ENCODE measurements around the gene IRF2. TPM values are rescaled to one million over a fixed set of nuclear protein-coding genes. Genes with fewer than 3 reads are reported as not detected.
"Not testable (repeated sequence)": the region's sequence is repeated elsewhere in the genome, so short reads cannot be mapped to it uniquely, and the experiment has no call there.

Gene IRF2
- total RNA-seq, 1 experiment from 2014 or later, result 14.8 TPM

DNA sequence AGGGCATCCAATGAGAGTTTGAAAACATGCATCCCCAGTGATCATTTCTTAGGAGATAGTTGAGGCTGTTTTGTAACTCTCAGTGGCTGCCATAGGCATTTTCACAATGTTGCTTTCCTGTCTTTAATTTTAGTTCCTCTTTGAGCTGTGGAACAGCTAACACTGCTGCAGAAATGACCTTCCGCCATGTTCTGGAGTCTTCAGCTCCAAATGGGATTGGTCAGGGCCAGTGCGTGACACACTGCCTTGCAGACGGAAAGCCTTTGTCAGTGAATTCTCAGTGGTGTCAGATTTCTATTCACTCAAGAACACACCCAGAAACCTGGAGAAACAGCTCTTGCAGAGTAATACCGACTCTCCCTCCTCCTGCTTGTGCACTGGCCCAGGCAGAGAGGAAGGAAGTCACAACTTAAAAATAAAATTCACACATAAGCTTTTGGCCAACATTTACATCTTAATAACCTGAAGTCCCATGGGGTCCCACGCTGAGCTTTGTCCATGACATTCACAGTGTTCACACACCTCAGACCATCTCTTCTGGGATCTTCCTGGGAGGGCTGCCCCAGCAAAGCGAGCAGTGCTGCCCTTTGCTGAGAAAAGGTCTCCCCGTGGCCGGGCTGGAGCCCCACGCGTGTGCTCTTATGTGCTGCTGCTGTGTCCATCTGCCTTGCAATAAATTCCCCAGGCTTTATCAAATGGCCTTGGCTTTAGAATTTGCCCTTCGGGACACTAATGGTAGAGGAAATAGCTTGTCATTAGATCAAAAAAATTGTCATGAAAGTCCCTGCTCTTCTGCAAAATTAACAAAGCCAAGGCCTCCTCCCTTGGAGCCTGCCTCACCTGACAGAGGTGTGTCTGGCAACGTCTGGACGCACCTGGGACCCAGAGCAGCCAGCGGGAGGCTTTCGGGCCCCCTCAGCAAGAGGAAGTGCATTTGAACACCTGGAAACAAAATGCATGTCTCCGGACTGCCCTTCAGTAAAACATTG lies 126.8 kb downstream of the IRF2 start:
- Histone ChIP-seq H3K27me3 (ENCODE audit: control insufficient read depth, insufficient read depth, low read length) (no peaks in the 10 kb centered on the region), H3K4me3 (ENCODE audit: insufficient read depth, low read depth, low read length) (no peak overlapping the region), H3K36me3 (replicated peaks; ENCODE audit: control insufficient read depth, insufficient read depth, low read length) (no peaks in the 10 kb centered on the region)
- peak; percentile 89 for DNase-seq

GRCh38 chr4:184346682-184347081 lies 127.7 kb downstream of the IRF2 start:
- H3K4me3 ChIP-seq (ENCODE audit: insufficient read depth, low read depth, low read length), result no peak overlapping the region
- no peaks in the 10 kb centered on the region for H3K27me3 ChIP-seq (ENCODE audit: control insufficient read depth, insufficient read depth, low read length)
- no peak for DNase-seq
- no peaks in the 10 kb centered on the region for H3K36me3 ChIP-seq (replicated peaks; ENCODE audit: control insufficient read depth, insufficient read depth, low read length)

DNA sequence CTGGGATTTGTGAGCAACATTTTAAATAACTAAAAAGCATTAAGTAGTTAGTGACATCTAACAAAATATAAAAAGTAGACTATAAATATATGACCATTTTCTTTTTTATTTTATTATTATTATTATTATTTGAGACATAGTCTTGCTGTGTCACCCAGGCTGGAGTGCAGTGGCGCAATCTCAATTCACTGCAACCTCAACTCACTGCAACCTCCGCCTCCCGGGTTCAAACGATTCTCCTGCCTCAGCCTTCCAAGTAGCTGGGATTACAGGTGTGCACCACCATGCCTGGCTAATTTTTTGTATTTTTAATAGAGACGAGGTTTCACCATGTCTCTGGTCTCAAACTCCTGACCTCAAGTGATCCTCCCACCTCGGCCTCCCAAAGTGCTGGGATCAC lies 128.1 kb downstream of the IRF2 start:
- H3K4me3 ChIP-seq (ENCODE audit: insufficient read depth, low read depth, low read length); H3K36me3 ChIP-seq (replicated peaks; ENCODE audit: control insufficient read depth, insufficient read depth, low read length); H3K27me3 ChIP-seq (ENCODE audit: control insufficient read depth, insufficient read depth, low read length); DNase-seq: not testable (repeated sequence)

- no peak for DNase-seq
- Histone ChIP-seq H3K36me3 (replicated peaks; ENCODE audit: control insufficient read depth, insufficient read depth, low read length) (no peaks in the 10 kb centered on the region), H3K27me3 (ENCODE audit: control insufficient read depth, insufficient read depth, low read length) (no peaks in the 10 kb centered on the region), H3K4me3 (ENCODE audit: insufficient read depth, low read depth, low read length) (no peak overlapping the region)
Observed at GRCh38 chr4:184345573-184345922, 128.8 kb downstream of the IRF2 start.

GRCh38 chr4:184344899-184345572 lies 129.3 kb downstream of the IRF2 start:
- H3K27me3 ChIP-seq (ENCODE audit: control insufficient read depth, insufficient read depth, low read length), result no peaks in the 10 kb centered on the region
- no peaks in the 10 kb centered on the region for H3K36me3 ChIP-seq (replicated peaks; ENCODE audit: control insufficient read depth, insufficient read depth, low read length)
- no peak overlapping the region for H3K4me3 ChIP-seq (ENCODE audit: insufficient read depth, low read depth, low read length)
- no peak for DNase-seq

DNA sequence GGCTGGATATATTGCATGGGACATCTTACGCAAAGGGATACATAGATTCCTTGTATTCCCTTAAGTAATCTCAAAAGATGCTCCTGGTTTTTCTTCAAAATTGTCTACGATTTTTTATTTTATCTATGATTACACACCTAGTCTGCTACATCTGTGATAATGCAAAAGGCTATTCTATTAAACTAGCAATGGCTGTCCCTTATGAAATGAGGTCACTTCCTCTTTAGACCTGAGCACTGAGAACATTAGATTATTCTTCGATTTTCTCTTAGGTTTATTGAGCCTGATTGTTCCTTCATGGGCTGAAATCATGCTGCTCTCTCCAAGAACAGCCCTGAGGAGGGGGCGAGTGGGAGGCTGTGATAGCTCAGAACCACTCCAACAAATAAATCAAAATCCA lies 129.9 kb downstream of the IRF2 start:
- Histone ChIP-seq H3K4me3 (ENCODE audit: insufficient read depth, low read depth, low read length) (no peak overlapping the region), H3K27me3 (ENCODE audit: control insufficient read depth, insufficient read depth, low read length) (no peaks in the 10 kb centered on the region), H3K36me3 (replicated peaks; ENCODE audit: control insufficient read depth, insufficient read depth, low read length) (no peaks in the 10 kb centered on the region)
- DNase-seq, result no peak

DNA sequence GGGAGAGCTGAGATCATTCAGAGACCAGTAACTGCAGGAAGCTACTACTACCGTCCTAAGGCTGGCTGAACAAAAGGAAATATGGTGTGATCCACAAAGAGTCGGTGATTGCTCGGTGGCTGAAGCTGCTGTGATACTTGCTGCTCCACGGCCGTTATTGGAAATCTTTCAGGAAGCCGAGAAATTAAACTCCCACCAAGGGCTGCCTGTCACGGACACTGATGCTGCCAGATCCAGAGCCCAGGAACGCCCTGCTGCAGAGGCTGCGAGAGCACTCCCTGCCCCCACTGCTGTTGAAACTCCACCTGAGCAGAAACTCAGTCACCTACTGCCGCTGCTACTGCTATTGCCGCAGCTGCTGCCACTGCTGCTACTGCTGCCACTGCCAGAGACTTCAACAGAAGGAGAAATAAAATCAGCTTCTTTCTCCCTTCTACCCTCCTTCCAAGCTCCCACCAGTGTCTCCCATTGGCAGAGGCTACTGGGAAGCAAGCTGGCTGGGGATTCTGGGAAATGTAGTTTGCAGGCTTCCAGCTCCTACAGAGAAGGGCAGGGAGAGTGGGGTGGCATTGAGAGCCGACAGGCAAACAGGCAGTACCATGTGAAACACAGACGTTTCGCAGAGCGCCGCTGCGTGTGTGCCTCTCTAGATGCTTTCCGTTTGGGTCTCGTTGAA lies 130.7 kb downstream of the IRF2 start:
- H3K4me3 ChIP-seq (ENCODE audit: insufficient read depth, low read depth, low read length), result peak overlapping the region; percentile 44
- no peaks in the 10 kb centered on the region for H3K27me3 ChIP-seq (ENCODE audit: control insufficient read depth, insufficient read depth, low read length)
- no peaks in the 10 kb centered on the region for H3K36me3 ChIP-seq (replicated peaks; ENCODE audit: control insufficient read depth, insufficient read depth, low read length)
- DNase-seq, result peak; percentile 84

DNA sequence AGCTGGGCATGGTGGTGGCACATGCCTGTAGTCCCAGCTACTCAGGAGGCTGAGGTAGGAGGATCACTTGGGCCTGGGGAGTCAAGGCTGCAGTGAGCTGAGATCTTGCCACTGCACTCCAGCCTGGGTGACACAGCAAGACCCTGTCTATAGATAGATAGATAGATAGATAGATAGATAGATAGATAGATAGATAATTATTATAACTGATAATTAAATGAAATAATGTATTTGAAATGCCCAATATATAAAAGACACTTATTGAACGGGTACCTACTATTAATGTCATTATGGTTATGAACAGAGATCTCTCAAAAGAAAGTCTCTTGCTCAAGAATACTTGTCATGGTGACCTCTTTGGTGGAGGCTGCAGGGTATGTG lies 131.5 kb downstream of the IRF2 start:
- H3K36me3 ChIP-seq (replicated peaks; ENCODE audit: control insufficient read depth, insufficient read depth, low read length); H3K4me3 ChIP-seq (ENCODE audit: insufficient read depth, low read depth, low read length); H3K27me3 ChIP-seq (ENCODE audit: control insufficient read depth, insufficient read depth, low read length); DNase-seq: not testable (repeated sequence)

GRCh38 chr4:184342167-184342856 lies 132.0 kb downstream of the IRF2 start:
- Histone ChIP-seq H3K36me3 (replicated peaks; ENCODE audit: control insufficient read depth, insufficient read depth, low read length) (no peaks in the 10 kb centered on the region), H3K27me3 (ENCODE audit: control insufficient read depth, insufficient read depth, low read length) (no peaks in the 10 kb centered on the region), H3K4me3 (ENCODE audit: insufficient read depth, low read depth, low read length) (no peak overlapping the region)
- DNase-seq, result no peak

DNA sequence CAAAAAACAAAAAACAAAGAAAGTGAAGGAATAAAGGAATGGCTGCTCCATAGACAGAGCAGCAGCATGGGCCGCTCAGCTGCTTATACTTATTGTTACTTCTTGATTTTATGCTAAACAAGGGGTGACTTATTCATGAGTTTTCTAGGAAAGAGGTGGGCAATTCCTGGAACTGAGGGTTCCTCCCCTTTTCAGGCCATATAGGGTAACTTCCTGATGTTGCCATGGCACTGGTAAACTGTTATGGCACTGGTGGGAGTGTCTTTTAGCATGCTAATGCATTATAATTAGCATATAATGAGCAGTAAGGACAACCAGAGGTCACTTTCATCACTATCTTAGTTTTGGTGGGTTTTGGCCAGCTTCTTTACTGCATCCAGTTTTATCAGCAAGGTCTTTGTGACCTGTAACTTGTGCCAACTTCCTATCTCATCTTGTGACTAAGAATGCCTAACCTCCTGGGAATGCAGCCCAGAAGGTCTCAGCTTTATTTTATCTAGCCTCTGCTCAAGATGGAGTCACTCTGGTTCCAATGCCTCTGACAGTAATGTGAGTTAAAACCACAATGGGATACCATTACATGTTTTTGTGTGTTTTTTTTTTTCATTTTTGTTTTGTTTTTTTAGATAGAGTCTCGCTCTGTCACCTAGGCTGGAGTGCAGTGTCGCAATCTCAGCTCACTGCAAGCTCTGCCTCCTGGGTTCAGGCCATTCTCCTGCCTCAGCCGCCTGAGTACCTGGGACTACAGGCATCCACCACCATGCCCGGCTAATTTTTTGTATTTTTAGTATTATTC lies 134.8 kb downstream of the IRF2 start:
- not testable (repeated sequence) for DNase-seq; H3K4me3 ChIP-seq (ENCODE audit: insufficient read depth, low read depth, low read length); H3K36me3 ChIP-seq (replicated peaks; ENCODE audit: control insufficient read depth, insufficient read depth, low read length); H3K27me3 ChIP-seq (ENCODE audit: control insufficient read depth, insufficient read depth, low read length)

DNA sequence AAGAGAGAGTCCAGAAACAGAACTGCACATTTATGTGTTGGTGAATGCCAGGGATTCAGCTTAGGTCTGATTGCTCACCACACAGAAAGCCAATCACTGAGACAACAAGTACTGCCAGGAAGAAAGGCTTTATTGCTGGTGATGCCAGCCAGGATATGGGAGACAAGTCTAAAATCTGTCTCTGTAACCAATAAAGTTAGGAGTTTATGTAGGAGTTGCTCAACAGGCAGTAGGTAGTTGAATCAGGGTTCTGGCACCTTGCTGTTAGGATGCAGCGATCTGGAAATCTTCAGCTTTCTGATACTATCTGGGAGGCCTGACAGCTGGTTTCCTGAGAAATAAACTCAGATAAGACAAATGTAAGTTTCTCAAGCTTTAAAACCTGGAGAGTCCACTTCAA lies 136.4 kb downstream of the IRF2 start:
- DNase-seq, result no peak
- Histone ChIP-seq H3K4me3 (ENCODE audit: insufficient read depth, low read depth, low read length) (no peak overlapping the region), H3K27me3 (ENCODE audit: control insufficient read depth, insufficient read depth, low read length) (no peaks in the 10 kb centered on the region), H3K36me3 (replicated peaks; ENCODE audit: control insufficient read depth, insufficient read depth, low read length) (no peaks in the 10 kb centered on the region)

All from H7 (cell line).